ENCODE results near the gene FUCA1. TPM values are rescaled to one million over a fixed set of nuclear protein-coding genes. Genes with fewer than 3 reads are reported as not detected.
"Not testable (repeated sequence)": the region's sequence is repeated elsewhere in the genome, so short reads cannot be mapped to it uniquely, and the experiment has no call there.

Gene FUCA1
- total and polyA plus RNA-seq, 12 donors = 10.6 to 34.0 (median 14.8) TPM

GRCh38 chr1:23862640-23863039 lies 5.5 kb downstream of the FUCA1 start:
- Histone ChIP-seq H3K9me3 (no peaks in the 10 kb centered on the region), H3K36me3 (peaks cover 0 to 78% (median 22%) of the 10 kb centered on the region in 9 donors), H3K4me1 (peaks cover 3 to 30% (median 18%) of the 10 kb centered on the region in 9 donors), H3K4me3 (no peak overlapping the region), H3K27ac (no peak overlapping the region), H3K27me3 (no peaks in the 10 kb centered on the region)
- intact Hi-C loops (cut with DNase I) = loop anchor here in 6 of 10 donors (10.0 kb wide), 5 partner anchors 48 to 162 kb away; partner anchors contain the start of genes PITHD1 (in 3 of the 6), CNR2 (in 1 of the 6) and GALE (in 1 of the 6)
- DNase-seq (no peak), ATAC-seq (no peak)
- WGBS, 2 donors = 78 to 79% methylated on average over 3 of the region's 3 CpGs
- TF ChIP-seq, protein P1, sequence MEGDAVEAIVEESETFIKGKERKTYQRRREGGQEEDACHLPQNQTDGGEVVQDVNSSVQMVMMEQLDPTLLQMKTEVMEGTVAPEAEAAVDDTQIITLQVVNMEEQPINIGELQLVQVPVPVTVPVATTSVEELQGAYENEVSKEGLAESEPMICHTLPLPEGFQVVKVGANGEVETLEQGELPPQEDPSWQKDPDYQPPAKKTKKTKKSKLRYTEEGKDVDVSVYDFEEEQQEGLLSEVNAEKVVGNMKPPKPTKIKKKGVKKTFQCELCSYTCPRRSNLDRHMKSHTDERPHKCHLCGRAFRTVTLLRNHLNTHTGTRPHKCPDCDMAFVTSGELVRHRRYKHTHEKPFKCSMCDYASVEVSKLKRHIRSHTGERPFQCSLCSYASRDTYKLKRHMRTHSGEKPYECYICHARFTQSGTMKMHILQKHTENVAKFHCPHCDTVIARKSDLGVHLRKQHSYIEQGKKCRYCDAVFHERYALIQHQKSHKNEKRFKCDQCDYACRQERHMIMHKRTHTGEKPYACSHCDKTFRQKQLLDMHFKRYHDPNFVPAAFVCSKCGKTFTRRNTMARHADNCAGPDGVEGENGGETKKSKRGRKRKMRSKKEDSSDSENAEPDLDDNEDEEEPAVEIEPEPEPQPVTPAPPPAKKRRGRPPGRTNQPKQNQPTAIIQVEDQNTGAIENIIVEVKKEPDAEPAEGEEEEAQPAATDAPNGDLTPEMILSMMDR (IDR thresholded peaks at IDR 0.05) = no peak

DNA sequence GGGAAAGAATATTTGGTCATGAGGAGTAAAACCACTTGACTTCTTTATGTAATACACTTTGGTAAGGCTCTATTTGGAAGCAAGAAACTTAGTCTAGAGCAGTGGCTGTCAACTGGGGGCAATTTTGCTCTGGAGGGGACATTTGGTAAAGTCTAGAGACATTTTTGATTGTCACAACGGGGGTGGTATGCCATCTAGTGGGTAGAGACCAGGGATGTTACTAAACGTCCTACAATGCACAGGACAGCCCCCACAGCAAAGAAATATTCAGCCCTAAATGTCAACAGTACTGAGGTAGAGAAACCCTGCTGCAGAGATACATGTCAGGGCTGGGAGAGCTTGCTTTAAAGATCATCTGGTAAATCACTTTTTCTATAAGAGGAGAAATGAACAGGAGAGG lies 13.5 kb downstream of the FUCA1 start:
- intact Hi-C loops (cut with DNase I) = no loop called here
- peaks cover 0 to 73% (median 18%) of the 10 kb centered on the region in 9 donors for H3K36me3 ChIP-seq
- WGBS, 2 donors = 29 to 46% methylated on average over 2 of the region's 2 CpGs

GRCh38 chr1:23853124-23853523 lies 15.0 kb downstream of the FUCA1 start:
- H3K9me3 ChIP-seq; ATAC-seq; H3K27ac ChIP-seq; H3K4me3 ChIP-seq; DNase-seq; intact Hi-C loops (cut with DNase I); H3K27me3 ChIP-seq: not testable (repeated sequence)
- Histone ChIP-seq H3K4me1 (peaks cover 0 to 15% (median 0%) of the 10 kb centered on the region in 9 donors), H3K36me3 (peaks cover 0 to 68% (median 21%) of the 10 kb centered on the region in 9 donors)
- WGBS, 2 donors = 96 to 99% methylated on average over 11 to 23 of the region's 34 CpGs

More for the DNA sequence above, 13.5 kb downstream of the FUCA1 start:
- TF ChIP-seq, protein P1 (IDR thresholded peaks at IDR 0.05) = peak in 6 of 9 donors; percentile 19 to 38 (median 34)
- no peak for DNase-seq
- no peak overlapping the region for H3K4me3 ChIP-seq
- H3K4me1 ChIP-seq = peaks cover 0 to 2% (median 0%) of the 10 kb centered on the region in 9 donors
- H3K27ac ChIP-seq = no peak overlapping the region
- no peaks in the 10 kb centered on the region for H3K27me3 ChIP-seq
- ATAC-seq = peak in 1 of 8 donors; percentile 25
- no peaks in the 10 kb centered on the region for H3K9me3 ChIP-seq

- peaks cover 0 to 18% (median 0%) of the 10 kb centered on the region in 9 donors for H3K4me1 ChIP-seq
- DNase-seq; intact Hi-C loops (cut with DNase I); H3K27me3 ChIP-seq; H3K4me3 ChIP-seq; H3K27ac ChIP-seq; H3K9me3 ChIP-seq; ATAC-seq: not testable (repeated sequence)
- peaks cover 0 to 68% (median 30%) of the 10 kb centered on the region in 9 donors for H3K36me3 ChIP-seq
These were observed 16.7 kb downstream of the FUCA1 start for GRCh38 chr1:23851406-23851805.

GRCh38 chr1:23848673-23849616 lies 19.1 kb downstream of the FUCA1 start:
- Histone ChIP-seq H3K4me1 (peaks cover 0 to 18% (median 0%) of the 10 kb centered on the region in 9 donors), H3K4me3 (no peak overlapping the region), H3K27me3 (no peaks in the 10 kb centered on the region), H3K27ac (peak overlapping the region; percentile 3 to 85 (median 64)), H3K9me3 (peaks cover 0 to 9% (median 0%) of the 10 kb centered on the region in 11 donors), H3K36me3 (peaks cover 0 to 70% (median 32%) of the 10 kb centered on the region in 9 donors)
- ATAC-seq (peak; percentile 29 to 92 (median 76)), DNase-seq (no peak)
- intact Hi-C loops (cut with DNase I) = no loop called here
- TF ChIP-seq, protein P1 (IDR thresholded peaks at IDR 0.05) = no peak
- 65 to 68% methylated on average over 12 of the region's 12 CpGs for WGBS, 2 donors

- H3K9me3 ChIP-seq; DNase-seq; H3K27me3 ChIP-seq; H3K4me3 ChIP-seq; ATAC-seq; intact Hi-C loops (cut with DNase I): not testable (repeated sequence)
- Histone ChIP-seq H3K4me1 (peaks cover 0 to 18% (median 0%) of the 10 kb centered on the region in 9 donors), H3K36me3 (peaks cover 0 to 74% (median 32%) of the 10 kb centered on the region in 9 donors), H3K27ac (peak overlapping the region in 1 of 10 donors; percentile 74)
- WGBS, 2 donors = 97 to 100% methylated on average over 2 of the region's 2 CpGs
These were observed 20.5 kb downstream of the FUCA1 start for GRCh38 chr1:23847482-23848095.

All from heart right ventricle (tissue), 16 donors.